Renal pelvis (tissue), 4 donors: Measurements from ENCODE around the gene RHBDF2. TPM values are rescaled to one million over a fixed set of nuclear protein-coding genes. Genes with fewer than 3 reads are reported as not detected.
"Not testable (repeated sequence)": the region's sequence is repeated elsewhere in the genome, so short reads cannot be mapped to it uniquely, and the experiment has no call there.

ENCODE experiments used
- DNase-seq: peaks from one replicate; pipeline ENCODE4 v3.0.0-alpha.2; 2013
- polyA plus RNA-seq, 3 donors: library from polyadenylated mRNA; unstranded; fragments of 120-200 nt; gene quantifications; one replicate each; pipeline ENCODE4 v1.2.1, GENCODE V29; 2013; ENCODE audit not compliant: insufficient read length in 3 of 3

RHBDF2 gene
- polyA plus RNA-seq, 3 donors: 7.7 to 9.9 (median 9.1) TPM

DNA sequence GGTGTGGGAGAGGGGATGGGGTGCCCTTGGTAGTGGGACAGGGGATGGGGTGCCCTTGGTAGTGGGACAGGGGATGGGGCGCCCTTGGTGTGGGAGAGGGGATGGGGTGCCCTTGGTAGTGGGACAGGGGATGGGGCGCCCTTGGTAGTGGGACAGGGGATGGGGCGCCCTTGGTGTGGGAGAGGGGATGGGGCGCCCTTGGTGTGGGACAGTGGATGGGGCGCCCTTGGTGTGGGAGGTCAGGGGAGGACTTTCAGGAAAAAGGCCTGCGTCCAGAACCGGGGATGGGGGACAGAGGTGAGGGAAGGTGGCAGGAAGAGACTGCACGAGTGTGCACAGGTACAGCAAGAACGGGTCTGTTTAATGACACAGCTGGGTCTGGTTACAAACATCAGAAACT lies 25.8 kb upstream of the RHBDF2 start:
- not testable (repeated sequence) for DNase-seq

DNA sequence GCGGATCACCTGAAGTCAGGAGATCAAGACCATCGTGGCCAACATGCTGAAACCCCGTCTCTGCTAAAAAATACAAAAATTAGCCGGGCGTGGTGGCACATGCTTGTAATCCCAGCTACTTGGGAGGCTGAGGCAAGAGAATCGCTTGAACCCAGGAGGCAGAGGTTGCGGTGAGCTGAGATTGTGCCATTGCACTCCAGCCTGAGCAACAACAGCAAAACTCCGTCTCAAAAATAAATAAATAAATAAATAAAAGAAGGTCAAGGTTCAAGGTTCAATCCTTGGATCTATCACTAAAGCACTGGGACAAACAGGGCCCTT lies 24.2 kb upstream of the RHBDF2 start:
- not testable (repeated sequence) for DNase-seq

GRCh38 chr17:76524598-76525512 lies 23.6 kb upstream of the RHBDF2 start:
- DNase-seq: no peak

DNA sequence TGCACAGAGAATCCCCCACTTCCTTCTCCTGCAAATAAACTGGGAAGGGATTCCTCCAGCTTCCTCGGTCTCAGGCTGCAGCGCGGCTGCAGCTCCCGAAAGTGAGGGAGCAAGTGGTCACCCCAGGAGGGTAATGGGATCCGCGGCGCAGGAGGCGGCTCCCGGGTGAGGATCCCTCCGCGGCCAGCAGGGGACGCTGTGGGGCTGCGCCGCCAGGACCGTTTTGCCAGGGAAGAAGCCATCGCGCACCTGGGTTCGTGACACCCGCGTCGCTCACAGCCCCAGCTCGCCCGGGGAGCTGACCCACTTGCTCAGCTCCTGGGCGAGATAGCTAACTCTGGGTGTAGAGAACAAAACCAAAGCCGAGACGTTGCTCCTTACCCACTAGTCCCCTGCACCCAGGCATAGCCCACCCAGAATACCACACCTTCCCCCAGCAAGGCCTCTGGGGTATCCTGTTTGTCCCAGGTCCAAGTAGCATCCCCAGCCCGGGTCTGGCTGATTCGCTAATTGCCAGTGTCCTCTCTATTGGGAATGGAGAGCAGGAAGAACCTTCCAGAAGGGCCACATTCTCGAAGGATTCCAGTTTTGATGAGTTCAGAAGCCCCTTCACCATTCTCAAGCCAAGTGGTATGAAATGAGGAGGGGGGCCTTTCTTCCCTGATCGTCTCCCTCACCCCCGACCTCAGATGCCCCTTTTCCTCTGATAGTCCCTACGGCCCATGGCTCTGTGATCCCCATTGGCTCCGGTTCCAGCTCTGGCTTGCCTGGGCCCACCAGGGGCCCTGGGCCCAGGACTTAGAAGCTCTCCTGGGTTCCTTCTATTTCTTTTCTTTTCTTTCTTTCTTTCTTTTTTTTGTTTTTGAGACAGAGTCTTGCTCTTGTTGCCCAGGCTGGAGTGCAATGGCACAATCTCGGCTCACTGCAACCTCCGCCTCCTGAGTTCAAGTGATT lies 22.1 kb upstream of the RHBDF2 start:
- DNase-seq: no peak

GRCh38 chr17:76521683-76522082 lies 20.5 kb upstream of the RHBDF2 start:
- not testable (repeated sequence) for DNase-seq

- DNase-seq: no peak
Measured at GRCh38 chr17:76521262-76521661, 20.0 kb upstream of the RHBDF2 start.

GRCh38 chr17:76519048-76519966 lies 18.1 kb upstream of the RHBDF2 start:
- no peak for DNase-seq

DNA sequence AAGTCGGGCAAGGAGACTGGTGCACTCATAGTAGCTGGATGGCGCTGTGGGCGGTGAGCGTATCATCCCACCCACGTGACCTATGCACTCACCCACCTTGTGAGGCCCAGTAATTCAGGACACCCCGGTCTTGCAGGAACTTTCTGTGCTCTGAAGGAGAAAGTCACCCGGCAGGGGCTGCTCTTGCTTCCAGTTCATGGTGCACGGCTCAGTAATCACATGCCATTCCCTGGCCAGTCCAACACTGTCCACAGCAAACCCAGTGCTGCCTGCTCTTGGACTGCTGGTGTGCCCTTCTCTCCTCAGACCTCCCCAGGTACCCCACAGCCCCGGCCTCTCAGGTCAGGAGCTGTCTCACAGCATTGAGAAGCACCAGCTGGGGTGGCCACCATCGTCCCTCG lies 16.4 kb upstream of the RHBDF2 start:
- DNase-seq: no peak

- DNase-seq: no peak
Measured at GRCh38 chr17:76515274-76515949, 14.2 kb upstream of the RHBDF2 start.

DNA sequence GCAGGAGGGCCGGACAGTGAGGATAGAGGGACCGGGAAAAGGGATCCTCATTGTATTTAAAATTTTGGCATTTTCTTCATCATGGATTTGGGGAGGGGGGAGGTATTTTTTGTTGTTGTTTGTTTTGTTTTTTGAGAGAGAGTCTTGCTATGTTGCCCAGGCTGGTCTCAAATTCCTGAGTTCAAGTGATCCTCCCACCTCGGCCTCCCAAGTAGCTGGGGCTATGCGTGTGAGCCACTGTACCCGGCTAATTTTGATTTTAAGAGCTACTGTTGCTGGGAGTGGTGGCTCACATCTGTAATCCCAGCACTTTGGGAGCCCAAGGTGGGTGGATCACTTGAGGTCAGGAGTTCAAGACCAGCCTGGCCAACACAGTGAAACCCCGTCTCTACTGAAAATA lies 13.1 kb upstream of the RHBDF2 start:
- DNase-seq: not testable (repeated sequence)

DNA sequence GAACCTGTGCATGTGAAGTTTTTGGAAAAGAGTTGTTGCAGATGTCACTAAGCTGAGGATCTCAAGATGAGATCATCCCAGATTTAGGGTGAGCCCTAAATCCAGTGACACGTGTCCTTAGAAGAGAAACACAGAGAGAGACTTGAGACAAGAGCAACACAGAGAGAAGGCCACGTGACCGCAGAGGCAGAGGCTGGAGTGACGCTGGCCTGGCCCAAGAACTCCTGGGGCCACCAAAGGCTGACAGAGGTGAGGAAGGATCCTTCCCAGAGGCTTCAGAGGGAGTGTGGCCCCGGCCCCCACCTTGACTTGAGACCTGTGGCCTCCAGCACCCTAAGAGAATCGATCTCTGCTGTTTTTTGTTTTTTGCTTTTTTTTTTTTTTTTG lies 12.1 kb upstream of the RHBDF2 start:
- DNase-seq: no peak

GRCh38 chr17:76512366-76513305 lies 11.4 kb upstream of the RHBDF2 start:
- no peak for DNase-seq

DNA sequence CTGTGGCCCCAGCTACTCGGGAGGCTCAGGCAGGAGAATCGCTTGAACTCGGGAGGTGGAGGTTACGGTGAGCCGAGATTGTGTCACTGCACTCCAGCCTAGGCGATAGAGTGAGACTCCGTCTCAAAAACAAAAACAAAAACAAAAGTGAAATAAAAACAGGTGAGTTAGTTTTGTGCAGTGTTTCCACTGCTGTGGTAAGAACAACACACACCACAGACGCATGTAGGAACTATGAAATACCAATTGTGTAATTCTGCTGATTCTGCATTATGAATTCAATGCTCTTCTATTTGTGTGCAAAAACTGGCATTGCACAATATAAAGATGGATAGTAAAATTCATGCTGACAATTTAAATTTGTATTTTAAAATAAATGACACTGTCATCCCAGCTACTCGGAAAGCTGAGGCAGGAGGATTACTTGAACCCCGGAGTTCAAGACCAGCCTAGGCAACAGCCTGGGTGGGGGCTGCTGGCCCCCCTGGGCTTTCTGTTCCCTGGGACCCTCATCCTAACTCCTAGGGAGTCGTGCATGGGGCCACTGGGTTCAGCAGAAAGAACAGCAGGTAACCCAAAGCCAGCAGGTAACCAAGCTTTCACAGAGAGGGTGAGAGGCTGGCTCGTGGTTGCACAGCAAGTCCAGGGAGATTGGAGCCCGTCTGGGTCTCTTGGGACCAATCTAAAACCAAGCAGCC lies 10.6 kb upstream of the RHBDF2 start:
- no peak for DNase-seq

DNA sequence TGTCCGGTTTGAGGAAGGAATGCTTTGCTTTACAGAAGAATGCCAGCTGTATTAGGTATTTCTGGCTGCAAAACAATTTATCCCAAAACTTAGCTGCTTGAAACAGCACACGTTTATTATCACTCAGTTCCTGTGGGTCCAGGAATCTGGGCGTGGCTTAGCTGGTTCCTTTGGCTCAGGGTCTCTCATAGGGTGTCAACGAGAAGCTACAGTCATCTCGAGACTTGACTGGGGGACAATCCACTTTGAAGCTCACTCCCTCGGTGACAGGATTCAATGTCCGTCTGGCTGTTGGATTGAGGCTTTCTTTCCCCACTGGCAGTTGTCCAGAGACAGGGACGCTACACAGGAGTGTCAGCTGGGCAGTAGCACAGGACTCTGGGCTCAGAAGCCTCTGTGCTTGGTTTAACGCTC lies 9.6 kb upstream of the RHBDF2 start:
- DNase-seq: no peak

DNA sequence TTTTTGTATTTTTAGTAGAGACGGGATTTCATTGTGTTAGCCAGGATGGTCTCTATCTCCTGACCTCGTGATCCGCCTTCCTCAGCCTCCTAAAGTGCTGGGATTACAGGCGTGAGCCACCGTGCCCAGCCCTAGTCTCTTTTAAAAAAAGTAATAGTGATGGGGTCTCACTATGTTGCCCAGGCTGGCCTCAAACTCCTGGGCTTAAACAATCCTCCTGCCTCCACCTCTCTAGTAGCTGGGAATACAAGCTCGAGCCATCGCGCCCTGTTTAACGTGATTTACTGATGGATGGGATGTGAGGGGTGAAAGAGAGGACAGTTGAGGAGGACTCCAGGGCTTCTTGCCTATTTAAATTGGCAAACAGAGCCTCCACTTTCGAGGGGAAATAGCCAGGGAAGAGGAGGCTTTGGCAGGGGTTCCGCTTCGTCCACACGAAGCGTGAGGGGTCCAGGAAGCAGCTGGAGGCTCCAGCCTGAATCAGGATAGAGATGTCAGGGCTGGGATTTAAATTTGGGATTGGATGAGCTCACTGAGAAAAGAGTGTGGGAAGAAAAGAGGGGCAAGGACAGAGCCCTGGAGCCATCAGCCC lies 7.3 kb upstream of the RHBDF2 start:
- not testable (repeated sequence) for DNase-seq

DNA sequence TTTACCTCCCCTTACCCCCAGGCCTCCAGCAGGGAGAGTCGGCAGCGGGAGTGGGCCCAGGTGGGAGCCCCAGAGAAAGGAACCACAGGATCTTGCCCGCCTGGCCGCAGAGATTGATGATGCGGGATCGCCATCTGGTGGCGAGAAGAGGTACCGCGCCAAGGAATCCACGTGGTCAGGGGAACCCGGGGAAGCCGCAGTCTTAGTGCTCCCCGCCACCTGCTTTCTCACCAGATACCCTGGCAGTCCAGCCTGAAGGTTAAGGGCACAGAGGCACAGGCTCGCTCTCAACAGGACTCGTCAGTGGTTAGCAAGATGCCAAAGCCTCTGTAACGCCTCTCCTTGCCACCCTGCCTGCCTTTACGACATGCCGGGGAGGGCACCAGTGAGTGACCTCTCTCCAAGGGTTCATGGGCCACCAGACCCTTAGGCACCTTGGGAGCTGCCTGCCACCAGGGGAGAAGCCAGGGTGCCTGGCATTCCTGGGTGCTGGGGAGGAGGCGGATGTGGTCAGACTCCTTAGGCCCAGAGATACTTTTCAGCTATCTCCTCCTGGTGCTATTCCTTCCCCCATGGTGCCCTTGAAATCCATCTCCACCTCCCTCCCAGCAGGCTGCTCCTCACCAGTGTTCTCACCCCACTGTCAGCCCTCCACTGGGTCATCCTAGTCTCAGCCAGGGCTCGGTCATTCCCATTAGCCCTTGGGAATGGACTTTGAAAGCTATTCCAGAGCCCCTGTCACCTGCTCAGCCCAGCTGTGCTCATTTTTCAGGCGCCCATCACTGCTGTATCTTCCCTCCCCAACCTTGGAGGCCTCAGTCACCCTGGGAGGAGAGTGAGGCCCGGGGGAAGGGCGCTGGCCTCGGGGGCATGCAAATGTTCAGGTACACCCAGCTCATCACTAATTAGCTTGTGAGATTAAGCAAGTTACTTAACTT lies 5.5 kb upstream of the RHBDF2 start:
- DNase-seq: no peak

- DNase-seq: no peak
Measured at GRCh38 chr17:76504117-76504516, 2.9 kb upstream of the RHBDF2 start.
